HK-2 (cell line): Measurements from ENCODE around the gene MRAS.
"Not testable (repeated sequence)": the region's sequence is repeated elsewhere in the genome, so short reads cannot be mapped to it uniquely, and the experiment has no call there.

Source experiments
- DNase-seq: peaks from one replicate; pipeline ENCODE4 v3.0.0-alpha.2; 2018; ENCODE audit not compliant: unreplicated experiment

Gene MRAS

DNA sequence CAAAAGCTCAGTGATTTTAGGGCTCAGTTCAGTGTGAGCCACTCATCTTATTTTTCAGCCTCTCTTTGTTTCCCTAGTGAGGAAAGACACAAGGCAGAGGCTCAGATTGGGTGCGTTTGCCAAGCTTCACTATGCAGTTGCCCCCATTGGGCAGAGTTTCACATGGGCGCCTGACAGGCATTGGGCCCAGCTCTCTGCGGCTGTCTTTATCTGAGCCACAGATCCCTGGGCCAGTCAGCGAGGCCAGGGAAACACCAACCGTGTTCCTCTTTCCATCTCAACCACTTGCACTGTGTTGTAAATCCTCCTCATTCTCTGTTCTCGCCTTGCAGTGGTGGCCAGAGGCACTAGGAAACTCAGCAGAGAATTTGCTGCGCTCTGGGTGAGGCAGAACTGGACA is 96.9 kb downstream of the MRAS start:
- no peak for DNase-seq

DNA sequence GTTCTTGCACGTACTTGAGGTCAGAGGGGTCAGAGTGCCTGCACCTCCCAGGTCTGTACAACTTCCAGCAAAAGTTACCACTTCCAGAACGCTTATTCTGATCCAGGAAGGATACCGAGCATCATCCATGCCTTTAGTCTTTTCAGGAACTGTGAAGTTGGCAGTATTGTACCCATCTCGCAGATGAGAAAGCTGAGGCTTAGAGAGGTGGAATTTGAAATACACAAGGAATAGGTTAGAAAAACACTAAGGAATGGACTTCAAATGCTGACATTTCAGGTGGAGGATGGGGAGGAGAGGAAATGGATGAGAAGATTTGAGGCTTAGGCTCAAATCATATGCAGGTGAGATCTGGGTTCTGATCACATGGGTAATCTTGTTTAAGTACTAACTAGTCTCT is 97.3 kb downstream of the MRAS start:
- DNase-seq = no peak

DNA sequence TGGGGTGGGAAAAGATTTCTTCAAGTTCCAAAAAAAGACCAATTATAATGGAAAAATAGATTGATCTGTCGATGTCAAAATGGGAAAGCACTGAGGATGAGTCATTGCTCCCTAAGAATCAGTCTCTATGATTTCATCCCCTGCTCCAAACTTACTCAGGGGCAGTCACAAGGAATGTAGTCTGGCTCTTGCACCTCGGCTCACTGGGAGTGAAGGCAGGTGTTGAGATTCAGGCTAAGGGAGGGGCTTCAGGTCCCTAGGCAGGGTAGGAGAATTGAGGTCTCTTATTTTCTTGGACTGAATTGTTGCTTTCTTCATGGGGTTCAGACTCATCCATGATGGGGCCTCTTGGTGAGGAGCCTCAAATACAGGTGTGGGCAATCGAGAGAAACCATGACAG is 100.3 kb downstream of the MRAS start:
- DNase-seq = no peak

DNA sequence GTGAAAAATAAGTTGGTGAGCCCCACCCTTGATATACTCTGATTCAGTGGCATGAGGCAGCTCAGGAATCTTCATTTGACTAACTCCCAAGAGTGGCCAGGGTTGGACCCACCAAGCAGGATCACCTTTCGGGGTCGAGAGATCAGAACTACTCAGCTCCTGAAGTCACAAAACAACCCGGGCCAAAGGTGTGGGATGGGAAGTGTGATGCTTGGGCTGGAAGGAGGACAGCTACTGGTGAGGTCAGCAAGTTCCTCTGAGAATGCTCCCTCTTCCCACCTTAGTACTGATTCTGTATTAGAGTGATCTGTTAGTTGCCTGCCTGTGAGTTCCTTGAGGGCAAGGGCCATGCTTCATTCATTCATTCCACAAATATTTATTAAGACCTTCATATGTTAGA is 101.1 kb downstream of the MRAS start:
- DNase-seq = no peak

DNA sequence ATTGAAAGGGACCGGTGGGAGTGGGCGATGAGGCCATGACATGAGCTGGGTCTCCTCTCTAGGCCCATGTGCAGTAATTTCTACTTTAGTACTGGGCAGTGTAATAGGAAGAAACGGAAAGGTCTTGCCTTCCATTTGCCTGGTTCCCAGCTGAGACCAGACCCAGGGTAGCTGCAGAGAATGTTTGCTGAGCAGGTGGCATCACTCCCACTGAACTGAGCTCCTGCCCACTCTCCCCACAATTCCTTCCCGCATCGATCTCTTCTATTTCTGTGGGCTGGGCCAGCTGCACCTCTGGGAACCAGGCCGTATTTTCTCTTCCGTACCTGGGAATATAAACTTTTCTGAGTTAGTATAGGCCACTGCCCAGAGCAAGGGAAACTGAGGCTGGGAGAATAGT is 101.8 kb downstream of the MRAS start:
- DNase-seq = no peak

DNA sequence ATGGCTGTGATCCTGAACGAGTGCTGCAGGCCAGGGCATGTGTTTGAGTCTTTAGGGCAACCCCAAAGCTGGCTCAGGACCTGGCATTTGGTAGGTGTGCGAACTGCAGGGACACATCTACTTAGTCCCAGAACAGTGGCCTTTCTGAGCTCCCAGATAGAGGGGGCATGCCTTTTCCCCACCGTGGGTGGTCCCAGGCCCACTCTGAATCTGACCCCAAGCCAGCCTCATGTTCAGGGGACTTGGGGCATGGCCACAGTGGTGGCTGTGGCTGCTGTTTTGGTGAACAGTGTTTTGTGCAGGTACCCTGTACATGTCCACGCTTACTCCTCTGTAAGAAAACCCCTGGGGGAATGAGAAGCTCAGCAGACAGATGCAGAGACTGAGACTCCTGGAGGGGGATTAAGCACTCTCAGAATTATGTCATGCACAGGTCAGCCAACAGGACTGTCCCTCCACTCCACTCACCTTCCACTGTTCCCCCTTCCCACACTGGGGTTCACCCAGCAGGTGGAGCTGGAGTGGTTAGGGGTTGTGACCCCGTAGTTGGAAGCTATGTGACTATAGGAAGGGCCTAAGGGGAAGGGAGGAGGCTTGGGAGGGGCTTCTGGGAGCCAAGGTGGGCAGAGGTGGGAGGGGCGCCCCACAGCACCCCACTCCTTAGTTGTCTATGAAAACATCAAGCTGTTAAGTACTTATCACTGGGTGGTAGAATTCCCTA is 102.5 kb downstream of the MRAS start:
- no peak for DNase-seq

DNA sequence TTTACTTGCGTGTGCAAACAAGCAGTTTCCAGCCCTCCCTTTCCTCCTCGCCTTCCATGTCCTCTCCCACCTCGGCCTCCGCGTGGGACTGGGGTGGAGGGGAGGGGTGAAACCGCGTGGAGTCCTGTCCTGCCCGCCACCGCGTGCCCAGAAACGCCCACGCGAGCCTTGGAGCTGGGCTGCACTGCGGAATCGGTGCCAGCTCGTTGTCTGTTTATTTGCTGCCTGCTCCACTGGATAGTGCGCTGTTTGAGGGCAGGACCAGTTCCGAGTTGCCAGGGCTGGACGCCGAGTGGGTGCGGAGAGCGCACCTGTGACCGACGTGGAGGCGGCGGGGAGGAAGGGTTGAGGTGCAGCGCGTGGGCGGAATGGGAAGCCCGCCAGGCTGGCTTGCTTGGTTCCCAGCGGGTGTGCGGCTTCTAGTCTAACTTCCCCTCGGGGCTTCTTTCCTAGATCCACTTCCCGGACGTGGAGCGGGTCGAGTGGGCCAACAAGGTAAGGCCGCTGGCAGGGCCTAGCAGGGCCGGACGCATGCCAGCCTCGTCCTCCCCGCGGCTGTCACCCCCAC is 103.3 kb downstream of the MRAS start:
- DNase-seq = no peak

DNA sequence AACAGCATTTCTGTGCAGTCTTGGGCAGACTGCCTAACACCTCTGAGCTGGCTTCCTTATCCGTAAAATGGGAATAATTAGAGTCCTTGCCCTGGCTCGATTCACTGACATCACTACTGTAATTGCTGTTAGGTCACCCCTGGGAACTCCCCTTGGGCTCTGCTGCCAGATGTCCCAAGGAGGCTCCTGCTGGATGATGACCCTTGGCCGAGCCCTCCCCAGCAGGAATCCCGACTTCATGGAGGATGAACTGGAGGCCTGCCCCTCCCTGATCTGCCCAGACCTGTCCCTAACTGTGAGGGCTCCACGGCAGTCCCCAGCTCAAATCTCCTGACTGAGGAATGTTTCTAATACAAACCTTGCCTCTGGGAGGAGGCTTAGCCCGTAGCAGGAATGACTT is 104.1 kb downstream of the MRAS start:
- no peak for DNase-seq

DNA sequence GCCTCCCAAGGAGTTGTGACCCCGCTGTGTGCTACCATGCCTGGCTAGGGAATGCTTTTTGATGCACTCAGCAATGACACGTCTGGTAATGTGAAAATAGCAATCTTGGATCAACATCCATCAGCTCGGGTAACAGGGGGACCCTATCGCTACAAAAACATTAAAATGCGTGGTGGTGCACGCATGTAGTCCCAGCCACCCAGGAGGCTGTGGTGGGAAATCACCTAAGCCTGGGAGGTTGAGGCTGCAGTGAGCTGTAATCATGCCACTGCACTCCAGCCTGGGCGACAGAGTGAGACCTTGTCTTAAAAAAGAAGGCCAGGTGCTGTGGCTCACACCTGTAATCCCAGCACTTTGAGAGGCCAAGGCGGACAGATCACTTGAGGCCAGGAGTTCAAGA is 105.6 kb downstream of the MRAS start:
- DNase-seq = not testable (repeated sequence)
